ENCODE results near the gene SENP1.

DNA sequence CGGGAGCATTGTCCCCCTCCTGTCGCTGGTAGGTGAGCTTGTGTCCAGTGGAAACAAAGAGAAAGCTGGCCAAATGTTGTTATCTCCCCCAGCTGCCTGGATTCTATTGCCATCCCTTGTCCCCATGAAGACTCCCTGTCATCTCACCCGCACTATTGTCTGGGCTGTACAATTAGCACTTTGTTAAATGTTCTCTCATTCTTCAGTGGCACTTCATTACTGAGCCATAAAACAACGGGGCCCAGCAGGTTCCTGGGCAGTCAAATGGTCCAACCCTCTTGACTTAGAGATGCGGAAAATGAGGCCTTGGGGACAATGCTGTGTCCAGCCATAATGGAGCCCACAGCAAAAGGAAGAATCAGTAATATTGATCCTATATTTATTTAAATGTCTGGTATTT, 88.4 kb downstream of the SENP1 start:
- no peak for TF ChIP-seq EZH2 (IDR thresholded peaks at IDR 0.05; ENCODE audit: borderline replicate concordance, low read depth, low read length, poor library complexity, severe bottlenecking)
- TF ChIP-seq, protein P1, sequence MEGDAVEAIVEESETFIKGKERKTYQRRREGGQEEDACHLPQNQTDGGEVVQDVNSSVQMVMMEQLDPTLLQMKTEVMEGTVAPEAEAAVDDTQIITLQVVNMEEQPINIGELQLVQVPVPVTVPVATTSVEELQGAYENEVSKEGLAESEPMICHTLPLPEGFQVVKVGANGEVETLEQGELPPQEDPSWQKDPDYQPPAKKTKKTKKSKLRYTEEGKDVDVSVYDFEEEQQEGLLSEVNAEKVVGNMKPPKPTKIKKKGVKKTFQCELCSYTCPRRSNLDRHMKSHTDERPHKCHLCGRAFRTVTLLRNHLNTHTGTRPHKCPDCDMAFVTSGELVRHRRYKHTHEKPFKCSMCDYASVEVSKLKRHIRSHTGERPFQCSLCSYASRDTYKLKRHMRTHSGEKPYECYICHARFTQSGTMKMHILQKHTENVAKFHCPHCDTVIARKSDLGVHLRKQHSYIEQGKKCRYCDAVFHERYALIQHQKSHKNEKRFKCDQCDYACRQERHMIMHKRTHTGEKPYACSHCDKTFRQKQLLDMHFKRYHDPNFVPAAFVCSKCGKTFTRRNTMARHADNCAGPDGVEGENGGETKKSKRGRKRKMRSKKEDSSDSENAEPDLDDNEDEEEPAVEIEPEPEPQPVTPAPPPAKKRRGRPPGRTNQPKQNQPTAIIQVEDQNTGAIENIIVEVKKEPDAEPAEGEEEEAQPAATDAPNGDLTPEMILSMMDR (conservative IDR thresholded peaks at IDR 0.05; ENCODE audit: low read depth, low read length): no peak
